ENCODE measurements around the gene BFSP1. TPM values are rescaled to one million over a fixed set of nuclear protein-coding genes. Genes with fewer than 3 reads are reported as not detected.
A peak's percentile ranks its signal among the peaks of the same experiment; 100 is the strongest.

BFSP1 gene
- polyA plus RNA-seq, 1 of the 3 experiments (the other 2 are of a cell fraction) = 7.1 TPM

GRCh38 chr20:17543531-17544131 lies 12.5 kb upstream of the BFSP1 start:
- peaks cover 0 to 12% of the 10 kb centered on the region in 2 experiments; a peak in 2 of 4 replicates for H3K4me1 ChIP-seq (ENCODE audit: control insufficient read depth in 1 of 2, insufficient read depth in 2 of 2, low read depth in 1 of 2, low read length in 1 of 2)
- H2AFZ ChIP-seq (ENCODE audit: low read depth) = no peak overlapping the region
- no peaks in the 10 kb centered on the region for H3K9me3 ChIP-seq
- ChIA-PET POLR2A (interaction anchor here (0.7 kb wide), 1 partner anchor 66 kb away, joined by 3 read pairs; no protein-coding TSS in a partner anchor), CTCF (interaction anchor here (1.4 to 6.2 kb wide), 2 partner anchors 38 to 74 kb away, joined by 3 to 30 read pairs; no protein-coding TSS in a partner anchor)
- no peaks in the 10 kb centered on the region for H4K20me1 ChIP-seq (ENCODE audit: insufficient read depth)
- TF ChIP-seq MAX (IDR thresholded peaks at IDR 0.05; ENCODE audit: low read depth) (no peak), FOXJ3 (CRISPR knock-in tag; IDR thresholded peaks at IDR 0.05) (no peak), SMC3 (IDR thresholded peaks at IDR 0.05; ENCODE audit: low read depth, low read length) (no peak), FOSL2 (IDR thresholded peaks at IDR 0.05; ENCODE audit: borderline replicate concordance, low read depth) (0 out of 2 replicates have a peak, but pooled peaks have one; percentile 18)
- H3K27me3 ChIP-seq (ENCODE audit: insufficient read depth) = no peaks in the 10 kb centered on the region
- H3K9me2 ChIP-seq = no peaks in the 10 kb centered on the region
- peak overlapping the region; percentile 70 to 96; a peak in 3 of 4 replicates for H3K27ac ChIP-seq (ENCODE audit: low read depth in 2 of 2, low read length in 1 of 2)
- no peak for DNase-seq
- H3F3A ChIP-seq (replicated peaks; ENCODE audit: insufficient read depth) = peaks cover 24% of the 10 kb centered on the region
- peak overlapping the region; percentile 24; the same call in 1 of the 2 replicates for H3K9ac ChIP-seq
- peak overlapping the region; percentile 46; the same call in 1 of the 2 replicates for H3K4me2 ChIP-seq
- no peaks in the 10 kb centered on the region for H3K36me3 ChIP-seq (replicated peaks in 1 of 2; ENCODE audit: control insufficient read depth in 1 of 2, insufficient read depth in 2 of 2, low read length in 1 of 2)
- 60% methylated on average over 5 of the region's 5 CpGs for WGBS (ENCODE audit: low lambda C conversion rate)
- no peaks in the 10 kb centered on the region for H3K79me2 ChIP-seq (ENCODE audit: insufficient read depth)
- peak overlapping the region in 1 of 2 experiments; percentile 7; a peak in 1 of 4 replicates for H3K4me3 ChIP-seq (ENCODE audit: low read depth in 2 of 2, low read length in 1 of 2)

- Histone ChIP-seq H3K4me2 (peak overlapping the region; percentile 46; the same call in 1 of the 2 replicates), H3K9me3 (no peaks in the 10 kb centered on the region), H3K27ac (ENCODE audit: low read depth in 2 of 2, low read length in 1 of 2) (peak overlapping the region; percentile 70 to 96; a peak in 3 of 4 replicates), H3F3A (replicated peaks; ENCODE audit: insufficient read depth) (peaks cover 24% of the 10 kb centered on the region), H2AFZ (ENCODE audit: low read depth) (no peak overlapping the region), H3K9me2 (no peaks in the 10 kb centered on the region), H3K27me3 (ENCODE audit: insufficient read depth) (no peaks in the 10 kb centered on the region), H3K4me1 (ENCODE audit: control insufficient read depth in 1 of 2, insufficient read depth in 2 of 2, low read depth in 1 of 2, low read length in 1 of 2) (peaks cover 0 to 15% of the 10 kb centered on the region in 2 experiments; a peak in 2 of 4 replicates), H3K79me2 (ENCODE audit: insufficient read depth) (no peaks in the 10 kb centered on the region), H3K4me3 (ENCODE audit: low read depth in 2 of 2, low read length in 1 of 2) (peak overlapping the region in 1 of 2 experiments; percentile 7; a peak in 1 of 4 replicates), H3K9ac (peak overlapping the region; percentile 24; the same call in 1 of the 2 replicates), H3K36me3 (replicated peaks in 1 of 2; ENCODE audit: control insufficient read depth in 1 of 2, insufficient read depth in 2 of 2, low read length in 1 of 2) (no peaks in the 10 kb centered on the region), H4K20me1 (ENCODE audit: insufficient read depth) (no peaks in the 10 kb centered on the region)
- TF ChIP-seq GABPA (IDR thresholded peaks at IDR 0.05; ENCODE audit: low read depth) (no peak), NFIC (IDR thresholded peaks at IDR 0.05; ENCODE audit: borderline replicate concordance) (peak; percentile 59), RXRA (IDR thresholded peaks at IDR 0.05; ENCODE audit: borderline replicate concordance, low read depth) (peak; percentile 67), EP300 (IDR thresholded peaks at IDR 0.05; ENCODE audit: borderline replicate concordance in 1 of 2, low read depth in 1 of 2, low read length in 1 of 2) (peak in 1 of 2 experiments; percentile 14; a peak in 1 of 4 replicates), MEF2A (IDR thresholded peaks at IDR 0.05; ENCODE audit: borderline replicate concordance, low read depth) (no peak)
- no peak for DNase-seq
- CTCF ChIA-PET = interaction anchor here (1.2 to 6.2 kb wide), 6 partner anchors 16 to 453 kb away, joined by 3 to 30 read pairs (median 4); partner anchors contain the start of gene DSTN
- POLR2A ChIA-PET = interaction anchor here (0.7 kb wide), 1 partner anchor 67 kb away, joined by 3 read pairs; no protein-coding TSS in a partner anchor
- WGBS (ENCODE audit: low lambda C conversion rate) = 39% methylated on average over 4 of the region's 4 CpGs
Observed at GRCh38 chr20:17542993-17543412, 11.8 kb upstream of the BFSP1 start.

- ChIA-PET CTCF (interaction anchor here (1.2 to 6.2 kb wide), 6 partner anchors 16 to 454 kb away, joined by 3 to 30 read pairs (median 4); partner anchors contain the start of gene DSTN), POLR2A (no interaction called here)
- Histone ChIP-seq H3K9ac (peak overlapping the region; percentile 24; the same call in 1 of the 2 replicates), H3K9me3 (no peaks in the 10 kb centered on the region), H4K20me1 (ENCODE audit: insufficient read depth) (no peaks in the 10 kb centered on the region), H3K4me2 (peak overlapping the region; percentile 46), H3F3A (replicated peaks; ENCODE audit: insufficient read depth) (peaks cover 29% of the 10 kb centered on the region), H3K4me3 (ENCODE audit: low read depth in 2 of 2, low read length in 1 of 2) (no peak overlapping the region), H3K79me2 (ENCODE audit: insufficient read depth) (no peaks in the 10 kb centered on the region), H3K27ac (ENCODE audit: low read depth in 2 of 2, low read length in 1 of 2) (peak overlapping the region; percentile 70 to 96; a peak in 3 of 4 replicates), H3K36me3 (replicated peaks in 1 of 2; ENCODE audit: control insufficient read depth in 1 of 2, insufficient read depth in 2 of 2, low read length in 1 of 2) (no peaks in the 10 kb centered on the region), H2AFZ (ENCODE audit: low read depth) (no peak overlapping the region), H3K27me3 (ENCODE audit: insufficient read depth) (no peaks in the 10 kb centered on the region), H3K9me2 (no peaks in the 10 kb centered on the region), H3K4me1 (ENCODE audit: control insufficient read depth in 1 of 2, insufficient read depth in 2 of 2, low read depth in 1 of 2, low read length in 1 of 2) (peaks cover 0 to 15% of the 10 kb centered on the region in 2 experiments; a peak in 2 of 4 replicates)
- WGBS (ENCODE audit: low lambda C conversion rate) = 100% methylated on average over 1 of the region's 1 CpG
- DNase-seq = no peak
- TF ChIP-seq ZBTB33 (IDR thresholded peaks at IDR 0.05; ENCODE audit: borderline replicate concordance, low read depth) = no peak
- TF ChIP-seq ELF1 (IDR thresholded peaks at IDR 0.05) = no peak
- TF ChIP-seq TEAD4 (IDR thresholded peaks at IDR 0.05; ENCODE audit: borderline replicate concordance, insufficient read depth) = no peak
- TF ChIP-seq USF2 (IDR thresholded peaks at IDR 0.05; ENCODE audit: borderline replicate concordance, low read depth, low read length) = no peak
- TF ChIP-seq FOXJ3 (CRISPR knock-in tag; IDR thresholded peaks at IDR 0.05) = no peak
- no peak for TF ChIP-seq POLR2AphosphoS5 (IDR thresholded peaks at IDR 0.05; ENCODE audit: low read depth, low read length)
Observed at GRCh38 chr20:17542481-17542880, 11.3 kb upstream of the BFSP1 start.

All from SK-N-SH (cell line).